K562 (cell line): Measurements from ENCODE around the gene MLANA. TPM values are rescaled to one million over a fixed set of nuclear protein-coding genes. Genes with fewer than 3 reads are reported as not detected.

ENCODE experiments used
- ATAC-seq: fragments of 200-7000 bp; cut with Tn5 transposase; 3 replicates; pipeline ENCODE4 v1.9.1; 2020; ENCODE audit warnings: moderate library complexity
- BruUV-seq: library from RNA; stranded (reverse); fragments of 400-500 nt; replicated peaks from 2 replicates; lab custom pipeline; 2021; lab: Mats Ljungman, UMichigan
- CTCF ChIA-PET: fragments of 300-600 bp; formaldehyde crosslinking; extraction: SDS; loops from one replicate; lab custom pipeline; 2021; ENCODE audit warnings: low intra/inter-chr PET ratio; lab: Yijun Ruan, JAX
- POLR2A ChIA-PET: fragments of 300-600, 350-650 bp; sonication (Branson Sonifier 250); formaldehyde crosslinking; extraction: SDS; loops from one replicate; lab custom pipeline; 2021; ENCODE audit warnings: antibody characterized with exemption, inconsistent platforms; lab: Yijun Ruan, JAX
- DNase-seq, 4 experiments: peaks; one replicate each; pipeline versions ENCODE4 v3.0.0 to v3.0.0-alpha.2; 2011 to 2018; ENCODE audit warnings: low spot score in 3 of 4, mixed read lengths in 3 of 4; ENCODE audit errors: extremely low read depth in 1 of 4
- FAIRE-seq: peaks from 2 replicates; lab custom pipeline; 2011; peaks lifted over from hg19 to GRCh38; lab: Jason Lieb, UNC
- H2AFZ ChIP-seq: 2 replicates; pipeline ENCODE4 v1.6.0; 2011; ENCODE audit warnings: low read depth, low read length, control low read depth, inconsistent platforms
- H3K27ac ChIP-seq: fragments of 200-600 bp; 3 replicates; pipeline ENCODE4 v1.8.0; 2011; ENCODE audit warnings: low read depth, mild to moderate bottlenecking, control low read depth, inconsistent platforms, low read length, moderate library complexity, mixed read lengths; ENCODE audit errors: extremely low read depth
- H3K27me3 ChIP-seq, 2 experiments: fragments of 300-600 bp in 1 of 2; 2 replicates in 1 of 2; 3 replicates in 1 of 2; pipeline versions ENCODE4 v1.6.0 to v1.8.0; 2011; ENCODE audit warnings: inconsistent platforms in 2 of 2, low read length in 2 of 2, mild to moderate bottlenecking in 1 of 2, mixed read lengths in 1 of 2, moderate library complexity in 1 of 2; ENCODE audit not compliant: control insufficient read depth in 2 of 2, insufficient read depth in 2 of 2
- H3K36me3 ChIP-seq: fragments of 300-600 bp; 3 replicates; pipeline ENCODE4 v1.8.0; 2011; ENCODE audit warnings: mild to moderate bottlenecking, low read length, inconsistent platforms; ENCODE audit not compliant: control insufficient read depth, insufficient read depth
- H3K4me1 ChIP-seq, 2 experiments: fragments of 200-600 bp in 1 of 2; replicated peaks in 1 of 2; 2 replicates in 1 of 2; 3 replicates in 1 of 2; pipeline versions ENCODE4 v1.5.1 to v1.8.0; 2011; ENCODE audit warnings: inconsistent platforms in 2 of 2, low read length in 2 of 2, mild to moderate bottlenecking in 1 of 2, mixed read lengths in 1 of 2, moderate library complexity in 1 of 2; ENCODE audit not compliant: control insufficient read depth in 2 of 2, insufficient read depth in 2 of 2
- H3K4me2 ChIP-seq: 2 replicates; pipeline ENCODE4 v1.6.1; 2011; ENCODE audit warnings: low read length, control low read depth, inconsistent platforms, mixed read lengths; ENCODE audit not compliant: insufficient read depth
- H3K4me3 ChIP-seq: fragments of 200-600 bp; sonication (generic), shearing (Covaris generic); 2 replicates; pipeline ENCODE4 v1.5.1; 2016; ENCODE audit warnings: control low read depth, inconsistent platforms
- H3K79me2 ChIP-seq: fragments of 200-600 bp; 3 replicates; pipeline ENCODE4 v1.8.0; 2011; ENCODE audit warnings: low read length, inconsistent platforms; ENCODE audit not compliant: control insufficient read depth, insufficient read depth
- H3K9ac ChIP-seq, 2 experiments: 2 replicates each; pipeline versions ENCODE4 v1.6.0 to v1.6.1; 2011; ENCODE audit warnings: low read depth in 2 of 2, low read length in 2 of 2, control low read depth in 1 of 2, inconsistent platforms in 1 of 2, mild to moderate bottlenecking in 1 of 2, mixed read lengths in 1 of 2; ENCODE audit not compliant: insufficient read depth in 1 of 2
- H3K9me1 ChIP-seq: one replicate; pipeline ENCODE4 v1.6.0; 2011; ENCODE audit warnings: inconsistent platforms, mild to moderate bottlenecking, low read length, moderate library complexity; ENCODE audit not compliant: control insufficient read depth, insufficient read depth
- H3K9me3 ChIP-seq: replicated peaks from 2 replicates; pipeline ENCODE4 v1.5.1; 2011; ENCODE audit warnings: low read depth, low read length, inconsistent platforms; ENCODE audit not compliant: control insufficient read depth, insufficient read depth
- H4K20me1 ChIP-seq: replicated peaks from 2 replicates; pipeline ENCODE4 v1.6.1; 2011; ENCODE audit warnings: low read length, inconsistent platforms, mixed read lengths; ENCODE audit not compliant: control insufficient read depth, insufficient read depth
- C11orf30 ChIP-seq: fragments of 450-650 bp; IDR thresholded peaks from 2 replicates; pipeline ENCODE4 v1.6.1; 2016; ENCODE audit warnings: low read depth, mild to moderate bottlenecking
- CBX5 ChIP-seq: IDR thresholded peaks from 2 replicates; pipeline ENCODE4 v1.6.1; 2014; ENCODE audit warnings: low read depth, borderline replicate concordance
- HDAC6 ChIP-seq: IDR thresholded peaks from 2 replicates; pipeline ENCODE4 v1.6.1; 2012; ENCODE audit warnings: low read depth, mild to moderate bottlenecking, control low read depth, inconsistent platforms, low read length, moderate library complexity
- MBD2 ChIP-seq: sonication (generic); IDR thresholded peaks from 2 replicates; pipeline ENCODE4 v1.6.1; 2016; ENCODE audit warnings: low read depth, borderline replicate concordance
- RFX1 ChIP-seq: fragments of 450-650 bp; IDR thresholded peaks from 2 replicates; pipeline ENCODE4 v1.6.1; 2016; ENCODE audit warnings: mild to moderate bottlenecking, moderate library complexity
- SRSF1 ChIP-seq: fragments of 200-400 bp; formaldehyde crosslinking; IDR thresholded peaks from 2 replicates; pipeline ENCODE4 v1.6.1; 2017; ENCODE audit warnings: mild to moderate bottlenecking, low read depth, low read length, moderate library complexity
- TARDBP ChIP-seq: fragments of 450-650 bp; IDR thresholded peaks from 2 replicates; pipeline ENCODE4 v1.6.1; 2016
- ZBTB7A ChIP-seq: IDR thresholded peaks from 2 replicates; pipeline ENCODE4 v1.6.1; 2011; ENCODE audit warnings: low read depth, mild to moderate bottlenecking, low read length, moderate library complexity, borderline replicate concordance; ENCODE audit not compliant: control insufficient read depth
- ZFP36 ChIP-seq: fragments of 150-350 bp; IDR thresholded peaks from 2 replicates; pipeline ENCODE4 v1.6.1; 2018; ENCODE audit warnings: low read length, low read depth; ENCODE audit not compliant: partially characterized antibody
- WGBS: fragments of 100-300 bp; shearing (Covaris generic); methylation state at CpG from one replicate; pipeline ENCODE4 v1.1.6; 2016; ENCODE audit warnings: low coverage, mixed read lengths; ENCODE audit not compliant: insufficient coverage; ENCODE audit errors: missing lambda C conversion rate; 5-methylcytosine and 5-hydroxymethylcytosine counted together
- in situ Hi-C: fragments of 300-500 bp; cut with MboI; formaldehyde crosslinking; loops from 4 replicates; pipeline ENCODE4 v1.15.0; 2018; ENCODE audit warnings: inconsistent platforms, mixed read lengths
- intact Hi-C: fragments of 100-400 bp; cut with micrococcal nuclease; formaldehyde crosslinking; loops from 2 replicates; pipeline ENCODE4 v1.14.2; 2022
- polyA plus RNA-seq, 8 experiments: library from polyadenylated mRNA; depleted of rRNA in 4 of 8; stranded (reverse) in 5 of 8; unstranded in 3 of 8; fragments of >200 nt; fragmentation: Nextera tagmentation in 2 of 8; fragmentation: Illumina TruSeq in 1 of 8; extraction: Ambion mirVana in 2 of 8; extraction: Trizol in 1 of 8; gene quantifications; 2 replicates each; pipeline versions ENCODE4 v1.2.1 to v1.2.3, GENCODE V29; 2011 to 2014; ENCODE audit warnings: inconsistent platforms in 1 of 8, missing spikeins in 1 of 8
- total RNA-seq, 7 experiments: library from RNA; depleted of rRNA in 6 of 7; stranded (reverse); fragments of >200 nt in 6 of 7; fragmentation: Illumina TruSeq in 2 of 7; extraction: Trizol in 2 of 7; gene quantifications; 2 replicates each; pipeline versions ENCODE4 v1.2.1 to v1.2.3, GENCODE V29; 2011 to 2021; ENCODE audit warnings: low replicate concordance in 1 of 7
- TF ChIP-seq, protein P1 (sequence below): fragments of 450-650 bp; IDR thresholded peaks from 2 replicates; pipeline ENCODE4 v1.6.1; 2018; ENCODE audit warnings: mild to moderate bottlenecking, low read depth; ENCODE audit not compliant: partially characterized antibody

Gene MLANA
- total and polyA plus RNA-seq, 9 of the 15 experiments (the other 6 are each of a cell fraction or from before 2014, with no cell fraction given), result not detected

DNA sequence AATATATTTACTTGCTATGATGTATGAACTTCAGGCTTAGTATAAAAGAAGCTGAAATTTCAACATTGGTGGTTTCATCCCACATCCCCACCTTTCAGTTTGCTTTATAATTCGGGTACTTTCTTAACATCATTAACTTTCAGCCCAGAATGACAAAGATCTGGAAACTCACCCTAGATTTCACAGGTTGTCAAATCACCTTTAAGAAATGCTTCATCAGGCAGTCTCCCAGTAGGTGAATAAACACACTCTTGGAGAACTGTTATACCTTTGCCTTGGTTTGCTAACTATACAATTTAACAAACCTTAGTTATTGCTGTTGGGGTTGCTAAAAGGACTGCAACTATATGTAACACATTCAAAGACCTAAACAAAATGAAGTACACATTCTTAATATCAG lies 54.4 kb downstream of the MLANA start (continued):
- TF ChIP-seq, protein P1, sequence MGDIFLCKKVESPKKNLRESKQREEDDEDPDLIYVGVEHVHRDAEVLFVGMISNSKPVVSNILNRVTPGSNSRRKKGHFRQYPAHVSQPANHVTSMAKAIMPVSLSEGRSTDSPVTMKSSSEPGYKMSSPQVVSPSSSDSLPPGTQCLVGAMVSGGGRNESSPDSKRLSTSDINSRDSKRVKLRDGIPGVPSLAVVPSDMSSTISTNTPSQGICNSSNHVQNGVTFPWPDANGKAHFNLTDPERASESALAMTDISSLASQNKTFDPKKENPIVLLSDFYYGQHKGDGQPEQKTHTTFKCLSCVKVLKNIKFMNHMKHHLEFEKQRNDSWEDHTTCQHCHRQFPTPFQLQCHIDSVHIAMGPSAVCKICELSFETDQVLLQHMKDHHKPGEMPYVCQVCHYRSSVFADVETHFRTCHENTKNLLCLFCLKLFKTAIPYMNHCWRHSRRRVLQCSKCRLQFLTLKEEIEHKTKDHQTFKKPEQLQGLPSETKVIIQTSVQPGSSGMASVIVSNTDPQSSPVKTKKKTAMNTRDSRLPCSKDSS, result no peak
- TF ChIP-seq C11orf30, result no peak
- no peak for TF ChIP-seq ZBTB7A

DNA sequence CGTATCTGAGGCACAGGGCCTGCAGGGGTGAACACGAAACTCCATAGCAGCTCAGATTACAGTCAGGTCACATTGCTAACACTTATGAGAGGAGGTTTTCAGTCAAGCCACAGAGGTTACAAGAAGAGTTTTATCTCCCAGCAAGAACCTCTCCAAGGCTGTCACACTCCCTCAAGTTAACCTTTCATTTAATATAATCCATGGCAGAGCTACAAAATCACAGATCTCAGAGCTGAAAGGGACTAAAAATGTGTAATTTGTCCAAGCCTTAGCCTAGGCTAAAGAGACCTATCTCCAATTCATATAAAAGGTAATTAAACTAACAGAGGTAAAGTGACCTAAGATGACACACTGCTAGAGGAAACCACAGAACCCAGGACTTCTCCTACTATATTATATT lies 57.2 kb downstream of the MLANA start:
- BruUV-seq, result no TSS peak
- Histone ChIP-seq H3K4me3 (no peak overlapping the region), H3K4me1 (peaks cover 0 to 5% of the 10 kb centered on the region in 2 experiments; a peak in 2 of 5 replicates), H3K4me2 (no peak overlapping the region), H3K9me3 (no peaks in the 10 kb centered on the region), H3K9ac (no peak overlapping the region), H3K27ac (peak overlapping the region; percentile 26; the same call in 1 of the 3 replicates), H4K20me1 (no peaks in the 10 kb centered on the region), H3K36me3 (no peaks in the 10 kb centered on the region), H3K9me1 (no peaks in the 10 kb centered on the region), H3K27me3 (no peaks in the 10 kb centered on the region), H3K79me2 (no peaks in the 10 kb centered on the region), H2AFZ (no peak overlapping the region)
- ChIA-PET POLR2A (no interaction called here), CTCF (no interaction called here)
- FAIRE-seq, result peak; percentile 75
- in situ Hi-C loops (no loop called here), intact Hi-C loops (no loop called here)
- TF ChIP-seq HDAC6, result no peak
- no peak for TF ChIP-seq TARDBP
- TF ChIP-seq RFX1, result no peak
- no peak for TF ChIP-seq CBX5
- TF ChIP-seq SRSF1, result no peak
- TF ChIP-seq MBD2, result no peak
- peak; percentile 61 for TF ChIP-seq ZFP36
- peak; percentile 92 for ATAC-seq
- WGBS, result 0% methylated on average over 2 of the region's 2 CpGs
- peak in 2 of 4 experiments; percentile 14 to 52 for DNase-seq
